Left lung (tissue), 10 donors: ENCODE results near the gene PLPP2. TPM values are rescaled to one million over a fixed set of nuclear protein-coding genes. Genes with fewer than 3 reads are reported as not detected.
"Not testable (repeated sequence)": the region's sequence is repeated elsewhere in the genome, so short reads cannot be mapped to it uniquely, and the experiment has no call there.

Source experiments
- ATAC-seq: fragments of 200-7000 bp; cut with Tn5 transposase; one replicate; pipeline ENCODE4 v1.9.1; 2020; ENCODE audit warnings: moderate library complexity
- DNase-seq, 4 donors: peaks; one replicate each; pipeline ENCODE4 v3.0.0-alpha.2; 2013 to 2020
- H3K27ac ChIP-seq, 2 donors: fragments of 200-600 bp; sonication (generic) in 1 of 2; one replicate each; pipeline versions ENCODE4 v1.5.0 to v1.8.0; 2020 to 2021
- H3K27me3 ChIP-seq, 2 donors: fragments of 200-600 bp; sonication (generic) in 1 of 2; one replicate each; pipeline versions ENCODE4 v1.5.0 to v1.8.0; 2020 to 2021
- H3K36me3 ChIP-seq, 2 donors: fragments of 200-600 bp; sonication (generic) in 1 of 2; one replicate each; pipeline versions ENCODE4 v1.5.0 to v1.8.0; 2020 to 2021
- H3K4me1 ChIP-seq, 2 donors: fragments of 200-600 bp; one replicate each; pipeline ENCODE4 v1.8.0; 2021
- H3K4me3 ChIP-seq, 2 donors: fragments of 200-600 bp; sonication (generic) in 1 of 2; one replicate each; pipeline versions ENCODE4 v1.5.0 to v1.8.0; 2020 to 2021; ENCODE audit warnings: mild to moderate bottlenecking in 1 of 2
- H3K9me3 ChIP-seq, 2 donors: fragments of 200-600 bp; sonication (generic) in 1 of 2; one replicate each; pipeline versions ENCODE4 v1.5.0 to v1.8.0; 2020 to 2021
- CTCF ChIP-seq, 2 donors: fragments of 200-600 bp; sonication (generic) in 1 of 2; IDR thresholded peaks; one replicate each; pipeline versions ENCODE4 v1.5.0 to v1.8.0; 2021; ENCODE audit warnings: antibody characterized with exemption in 2 of 2
- intact Hi-C, 2 donors: fragments of 100-400 bp; cut with DNase I; formaldehyde crosslinking; loops; one replicate each; pipeline versions ENCODE4 v1.11.2 to v1.14.2; 2022
- polyA plus RNA-seq, 6 donors: library from polyadenylated mRNA; unstranded; fragments of 120-200 nt; gene quantifications; one replicate each; pipeline ENCODE4 v1.2.1, GENCODE V29; 2013; ENCODE audit not compliant: insufficient read length in 6 of 6
- total RNA-seq, 2 donors: library from RNA; stranded (reverse); fragmentation: NEBNext Ultra II Directional; extraction: Animal tissue kit (Norgen Biotek cat#: 25700); gene quantifications; one replicate each; pipeline ENCODE4 v1.2.1, GENCODE V29; 2021
- donor health status: DM: no; HTN: yes; CAD: no.
- donor health status: DM: no; HTN: no; CAD: no.

PLPP2 gene
- total and polyA plus RNA-seq, 8 donors, result 3.2 to 13.8 (median 5.2) TPM

- H3K36me3 ChIP-seq, result no peaks in the 10 kb centered on the region
- no peak overlapping the region for H3K27ac ChIP-seq
- ATAC-seq (no peak), DNase-seq (no peak)
- H3K4me1 ChIP-seq, result no peaks in the 10 kb centered on the region
- H3K4me3 ChIP-seq, result no peak overlapping the region
- TF ChIP-seq CTCF (IDR thresholded peaks at IDR 0.05), result no peak
- intact Hi-C loops, result no loop called here
- H3K27me3 ChIP-seq, result peaks cover 0 to 31% of the 10 kb centered on the region in 2 donors
- H3K9me3 ChIP-seq, result no peaks in the 10 kb centered on the region
These were observed 17.8 kb downstream of the PLPP2 start for GRCh38 chr19:273393-273792.

GRCh38 chr19:271856-272255 is 19.3 kb downstream of the PLPP2 start:
- no peak for TF ChIP-seq CTCF (IDR thresholded peaks at IDR 0.05)

GRCh38 chr19:270766-271318 is 20.4 kb downstream of the PLPP2 start:
- H3K9me3 ChIP-seq, H3K36me3 ChIP-seq, ATAC-seq, intact Hi-C loops, H3K4me3 ChIP-seq, H3K27ac ChIP-seq, DNase-seq: not testable (repeated sequence)
- Histone ChIP-seq H3K4me1 (peaks cover 0 to 13% of the 10 kb centered on the region in 2 donors), H3K27me3 (peaks cover 10 to 39% of the 10 kb centered on the region in 2 donors)

More at GRCh38 chr19:271856-272255, 19.3 kb downstream of the PLPP2 start:
- intact Hi-C loops, result no loop called here
- H3K27me3 ChIP-seq, result peaks cover 2 to 31% of the 10 kb centered on the region in 2 donors
- DNase-seq (no peak), ATAC-seq (no peak)
- H3K4me3 ChIP-seq, result no peak overlapping the region
- H3K36me3 ChIP-seq, result no peaks in the 10 kb centered on the region
- H3K27ac ChIP-seq, result no peak overlapping the region
- no peaks in the 10 kb centered on the region for H3K9me3 ChIP-seq
- peaks cover 0 to 9% of the 10 kb centered on the region in 2 donors for H3K4me1 ChIP-seq

- H3K27ac ChIP-seq, result no peak overlapping the region
- no peaks in the 10 kb centered on the region for H3K36me3 ChIP-seq
- H3K4me3 ChIP-seq, result no peak overlapping the region
- H3K27me3 ChIP-seq, result peaks cover 16 to 55% of the 10 kb centered on the region in 2 donors
- ATAC-seq, result no peak
- no peak for TF ChIP-seq CTCF (IDR thresholded peaks at IDR 0.05)
- peaks cover 0 to 13% of the 10 kb centered on the region in 2 donors for H3K4me1 ChIP-seq
- intact Hi-C loops, result no loop called here
- DNase-seq, result no peak
- no peaks in the 10 kb centered on the region for H3K9me3 ChIP-seq
These were observed 22.0 kb downstream of the PLPP2 start for GRCh38 chr19:269241-269640.

- intact Hi-C loops, result no loop called here
- Histone ChIP-seq H3K9me3 (no peaks in the 10 kb centered on the region), H3K36me3 (no peaks in the 10 kb centered on the region), H3K4me1 (peaks cover 0 to 7% of the 10 kb centered on the region in 2 donors), H3K27ac (no peak overlapping the region), H3K4me3 (no peak overlapping the region), H3K27me3 (peaks cover 16 to 45% of the 10 kb centered on the region in 2 donors)
- no peak for DNase-seq
- TF ChIP-seq CTCF (IDR thresholded peaks at IDR 0.05), result no peak
- ATAC-seq, result no peak
These were observed 29.1 kb downstream of the PLPP2 start for GRCh38 chr19:262125-262524.

GRCh38 chr19:256804-257203 is 34.4 kb downstream of the PLPP2 start:
- H3K4me1 ChIP-seq, ATAC-seq, H3K9me3 ChIP-seq, intact Hi-C loops, H3K4me3 ChIP-seq, H3K27ac ChIP-seq, DNase-seq, H3K36me3 ChIP-seq: not testable (repeated sequence)
- peaks cover 0 to 23% of the 10 kb centered on the region in 2 donors for H3K27me3 ChIP-seq

- H3K27me3 ChIP-seq, result peaks cover 0 to 24% of the 10 kb centered on the region in 2 donors
- intact Hi-C loops, H3K9me3 ChIP-seq, ATAC-seq, H3K36me3 ChIP-seq, H3K4me1 ChIP-seq, DNase-seq, H3K4me3 ChIP-seq, H3K27ac ChIP-seq: not testable (repeated sequence)
These were observed 38.6 kb downstream of the PLPP2 start for GRCh38 chr19:252421-253186.
